ENCODE measurements around the gene PRF1. TPM values are rescaled to one million over a fixed set of nuclear protein-coding genes. Genes with fewer than 3 reads are reported as not detected.
"Not testable (repeated sequence)": the region's sequence is repeated elsewhere in the genome, so short reads cannot be mapped to it uniquely, and the experiment has no call there.

PRF1 gene
- total RNA-seq, 2 experiments from 2014 or later, result 7.5 to 8.2 TPM

GRCh38 chr10:70588859-70589570 lies 13.5 kb downstream of the PRF1 start:
- intact Hi-C loops (cut with micrococcal nuclease), result no loop called here

GRCh38 chr10:70588255-70588654 lies 14.3 kb downstream of the PRF1 start:
- Mint-ChIP-seq H3K27me3 (ENCODE audit: low read depth) (peaks cover 3% of the 10 kb centered on the region), H3K9me3 (no peaks in the 10 kb centered on the region), H3K36me3 (ENCODE audit: low read depth) (no peaks in the 10 kb centered on the region), H3K27ac (no peak overlapping the region), H3K4me1 (ENCODE audit: low read depth) (peaks cover 5% of the 10 kb centered on the region), H3K4me3 (no peak overlapping the region)
- CTCF ChIA-PET, result interaction anchor here (1.0 kb wide), 1 partner anchor 29 kb away, joined by 3 read pairs; no protein-coding TSS in a partner anchor
- intact Hi-C loops (cut with micrococcal nuclease), result no loop called here
- DNase-seq, result no peak

More at GRCh38 chr10:70588859-70589570, 13.5 kb downstream of the PRF1 start:
- no peak overlapping the region for H3K4me3 Mint-ChIP-seq
- no peaks in the 10 kb centered on the region for H3K36me3 Mint-ChIP-seq (ENCODE audit: low read depth)
- no peak for DNase-seq
- H3K9me3 Mint-ChIP-seq, result no peaks in the 10 kb centered on the region
- H3K4me1 Mint-ChIP-seq (ENCODE audit: low read depth), result peaks cover 5% of the 10 kb centered on the region
- H3K27me3 Mint-ChIP-seq (ENCODE audit: low read depth), result peaks cover 3% of the 10 kb centered on the region
- CTCF ChIA-PET, result interaction anchor here (1.0 kb wide), 1 partner anchor 30 kb away, joined by 3 read pairs; no protein-coding TSS in a partner anchor
- H3K27ac Mint-ChIP-seq, result no peak overlapping the region

- Mint-ChIP-seq H3K4me3 (no peak overlapping the region), H3K4me1 (ENCODE audit: low read depth) (peaks cover 5% of the 10 kb centered on the region), H3K36me3 (ENCODE audit: low read depth) (no peaks in the 10 kb centered on the region), H3K27ac (no peak overlapping the region), H3K9me3 (no peaks in the 10 kb centered on the region), H3K27me3 (ENCODE audit: low read depth) (no peaks in the 10 kb centered on the region)
- DNase-seq, result no peak
- intact Hi-C loops (cut with micrococcal nuclease), result no loop called here
- CTCF ChIA-PET, result interaction anchor here (1.0 kb wide), 1 partner anchor 172 kb away, joined by 3 read pairs; no protein-coding TSS in a partner anchor
Observed at GRCh38 chr10:70587045-70587658, 15.4 kb downstream of the PRF1 start.

GRCh38 chr10:70586348-70586930 lies 16.1 kb downstream of the PRF1 start:
- Mint-ChIP-seq H3K9me3 (no peaks in the 10 kb centered on the region), H3K27me3 (ENCODE audit: low read depth) (no peaks in the 10 kb centered on the region), H3K36me3 (ENCODE audit: low read depth) (no peaks in the 10 kb centered on the region), H3K4me1 (ENCODE audit: low read depth) (peaks cover 5% of the 10 kb centered on the region), H3K27ac (no peak overlapping the region), H3K4me3 (no peak overlapping the region)
- intact Hi-C loops (cut with micrococcal nuclease), result no loop called here
- DNase-seq, result no peak
- CTCF ChIA-PET, result interaction anchor here (1.0 kb wide), 1 partner anchor 172 kb away, joined by 3 read pairs; no protein-coding TSS in a partner anchor

- Mint-ChIP-seq H3K9me3 (no peaks in the 10 kb centered on the region), H3K4me1 (ENCODE audit: low read depth) (peaks cover 5% of the 10 kb centered on the region), H3K27ac (no peak overlapping the region), H3K36me3 (ENCODE audit: low read depth) (no peaks in the 10 kb centered on the region), H3K27me3 (ENCODE audit: low read depth) (no peaks in the 10 kb centered on the region), H3K4me3 (no peak overlapping the region)
- intact Hi-C loops (cut with micrococcal nuclease), result no loop called here
- no peak for DNase-seq
- CTCF ChIA-PET, result no interaction called here
Observed at GRCh38 chr10:70585578-70586169, 16.9 kb downstream of the PRF1 start.

- Mint-ChIP-seq H3K4me1 (ENCODE audit: low read depth) (peaks cover 5% of the 10 kb centered on the region), H3K9me3 (no peaks in the 10 kb centered on the region), H3K36me3 (ENCODE audit: low read depth) (no peaks in the 10 kb centered on the region), H3K27ac (no peak overlapping the region), H3K27me3 (ENCODE audit: low read depth) (no peaks in the 10 kb centered on the region), H3K4me3 (no peak overlapping the region)
- no peak for DNase-seq
- intact Hi-C loops (cut with micrococcal nuclease), result no loop called here
- CTCF ChIA-PET, result no interaction called here
Observed at GRCh38 chr10:70584909-70585544, 17.5 kb downstream of the PRF1 start.

- no peaks in the 10 kb centered on the region for H3K27me3 Mint-ChIP-seq (ENCODE audit: low read depth)
- no peak overlapping the region for H3K27ac Mint-ChIP-seq
- H3K36me3 Mint-ChIP-seq (ENCODE audit: low read depth), result no peaks in the 10 kb centered on the region
- DNase-seq, result no peak
- no peak overlapping the region for H3K4me3 Mint-ChIP-seq
- H3K4me1 Mint-ChIP-seq (ENCODE audit: low read depth), result peaks cover 12% of the 10 kb centered on the region
- CTCF ChIA-PET, result no interaction called here
- intact Hi-C loops (cut with micrococcal nuclease), result no loop called here
- H3K9me3 Mint-ChIP-seq, result no peaks in the 10 kb centered on the region
Observed at GRCh38 chr10:70584366-70584765, 18.2 kb downstream of the PRF1 start.

- Mint-ChIP-seq H3K4me1 (ENCODE audit: low read depth) (peaks cover 18% of the 10 kb centered on the region), H3K36me3 (ENCODE audit: low read depth) (no peaks in the 10 kb centered on the region), H3K4me3 (no peak overlapping the region), H3K27ac (no peak overlapping the region), H3K27me3 (ENCODE audit: low read depth) (no peaks in the 10 kb centered on the region), H3K9me3 (no peaks in the 10 kb centered on the region)
- intact Hi-C loops (cut with micrococcal nuclease), result no loop called here
- CTCF ChIA-PET, result no interaction called here
- no peak for DNase-seq
Observed at GRCh38 chr10:70583669-70584037, 18.9 kb downstream of the PRF1 start.

GRCh38 chr10:70582793-70583668 lies 19.5 kb downstream of the PRF1 start:
- Mint-ChIP-seq H3K27ac (no peak overlapping the region), H3K27me3 (ENCODE audit: low read depth) (no peaks in the 10 kb centered on the region), H3K36me3 (ENCODE audit: low read depth) (no peaks in the 10 kb centered on the region), H3K9me3 (no peaks in the 10 kb centered on the region), H3K4me1 (ENCODE audit: low read depth) (peaks cover 25% of the 10 kb centered on the region), H3K4me3 (no peak overlapping the region)
- DNase-seq, result no peak
- CTCF ChIA-PET, result interaction anchor here (0.7 kb wide), 1 partner anchor 203 kb away, joined by 4 read pairs; no protein-coding TSS in a partner anchor
- intact Hi-C loops (cut with micrococcal nuclease), result no loop called here

GRCh38 chr10:70581176-70581575 lies 21.4 kb downstream of the PRF1 start:
- H3K27me3 Mint-ChIP-seq (ENCODE audit: low read depth); intact Hi-C loops (cut with micrococcal nuclease); H3K36me3 Mint-ChIP-seq (ENCODE audit: low read depth); H3K9me3 Mint-ChIP-seq; H3K27ac Mint-ChIP-seq; DNase-seq; H3K4me3 Mint-ChIP-seq: not testable (repeated sequence)
- CTCF ChIA-PET, result interaction anchor here (0.7 kb wide), 2 partner anchors 78 to 665 kb away, joined by 3 to 4 read pairs; no protein-coding TSS in a partner anchor
- H3K4me1 Mint-ChIP-seq (ENCODE audit: low read depth), result peaks cover 37% of the 10 kb centered on the region

- Mint-ChIP-seq H3K27ac (peak overlapping the region; percentile 19), H3K9me3 (no peaks in the 10 kb centered on the region), H3K4me3 (no peak overlapping the region), H3K36me3 (ENCODE audit: low read depth) (no peaks in the 10 kb centered on the region), H3K27me3 (ENCODE audit: low read depth) (no peaks in the 10 kb centered on the region), H3K4me1 (ENCODE audit: low read depth) (peaks cover 37% of the 10 kb centered on the region)
- CTCF ChIA-PET, result interaction anchor here (0.5 to 1.7 kb wide), 3 partner anchors 30 to 1238 kb away, joined by 3 to 7 read pairs (median 6); no protein-coding TSS in a partner anchor
- peak; percentile 25 for DNase-seq
- intact Hi-C loops (cut with micrococcal nuclease), result loop anchor here (2.0 kb wide), 4 partner anchors 103 to 1493 kb away; partner anchors contain the start of gene SAR1A
Observed at GRCh38 chr10:70579234-70580002, 23.1 kb downstream of the PRF1 start.
